ENCODE results near the gene TRPM5.

DNA sequence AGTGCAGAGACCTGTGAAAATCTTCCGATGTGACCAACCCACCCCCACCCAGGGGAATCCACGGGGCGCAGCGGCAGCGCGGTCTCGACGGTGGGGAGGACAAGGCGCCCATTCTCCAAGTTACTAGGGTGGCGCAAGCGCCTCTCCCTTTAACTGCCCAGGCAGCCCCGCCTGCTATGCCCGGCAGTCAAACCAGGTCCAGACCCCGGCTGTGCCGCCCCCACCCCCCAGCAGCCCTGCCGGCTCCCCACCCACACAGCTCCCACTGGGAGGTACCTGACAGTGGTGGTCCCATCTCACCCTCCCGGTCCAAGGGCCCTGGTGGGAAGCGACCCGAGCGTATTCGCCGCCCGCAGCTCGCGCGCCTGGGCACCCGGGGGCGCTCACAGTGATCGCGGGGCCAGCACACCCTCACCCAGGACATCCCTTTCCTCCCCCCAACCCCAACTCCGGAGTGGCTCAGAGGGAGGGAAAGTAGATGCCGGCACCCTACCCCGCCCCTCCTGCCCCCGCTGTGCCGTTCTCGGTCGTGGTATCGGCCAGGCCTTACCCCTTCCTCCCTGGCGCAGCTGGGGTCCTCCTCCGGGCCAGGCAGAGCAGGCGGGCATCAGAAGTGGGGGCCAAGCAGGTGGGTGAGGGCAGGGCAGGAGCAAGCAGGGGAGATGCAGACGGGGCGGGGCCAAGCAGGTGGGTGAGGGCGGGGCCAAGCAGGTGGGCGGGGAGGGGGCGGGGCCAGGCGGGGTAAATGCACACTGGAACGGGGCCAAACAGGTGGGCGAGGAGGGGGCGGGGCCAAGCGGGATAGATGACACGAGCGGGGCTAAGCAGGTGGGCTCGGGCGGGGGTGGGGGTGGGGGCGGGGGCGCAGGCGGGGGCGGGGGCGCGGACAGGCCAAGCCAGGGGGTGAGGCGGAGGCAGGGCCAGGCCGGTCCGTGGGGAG lies at the start of gene TRPM5:
- no peak for TF ChIP-seq ESRRA (CRISPR knock-in tag; IDR thresholded peaks at IDR 0.05; ENCODE audit: borderline replicate concordance)
- TF ChIP-seq, protein P1, sequence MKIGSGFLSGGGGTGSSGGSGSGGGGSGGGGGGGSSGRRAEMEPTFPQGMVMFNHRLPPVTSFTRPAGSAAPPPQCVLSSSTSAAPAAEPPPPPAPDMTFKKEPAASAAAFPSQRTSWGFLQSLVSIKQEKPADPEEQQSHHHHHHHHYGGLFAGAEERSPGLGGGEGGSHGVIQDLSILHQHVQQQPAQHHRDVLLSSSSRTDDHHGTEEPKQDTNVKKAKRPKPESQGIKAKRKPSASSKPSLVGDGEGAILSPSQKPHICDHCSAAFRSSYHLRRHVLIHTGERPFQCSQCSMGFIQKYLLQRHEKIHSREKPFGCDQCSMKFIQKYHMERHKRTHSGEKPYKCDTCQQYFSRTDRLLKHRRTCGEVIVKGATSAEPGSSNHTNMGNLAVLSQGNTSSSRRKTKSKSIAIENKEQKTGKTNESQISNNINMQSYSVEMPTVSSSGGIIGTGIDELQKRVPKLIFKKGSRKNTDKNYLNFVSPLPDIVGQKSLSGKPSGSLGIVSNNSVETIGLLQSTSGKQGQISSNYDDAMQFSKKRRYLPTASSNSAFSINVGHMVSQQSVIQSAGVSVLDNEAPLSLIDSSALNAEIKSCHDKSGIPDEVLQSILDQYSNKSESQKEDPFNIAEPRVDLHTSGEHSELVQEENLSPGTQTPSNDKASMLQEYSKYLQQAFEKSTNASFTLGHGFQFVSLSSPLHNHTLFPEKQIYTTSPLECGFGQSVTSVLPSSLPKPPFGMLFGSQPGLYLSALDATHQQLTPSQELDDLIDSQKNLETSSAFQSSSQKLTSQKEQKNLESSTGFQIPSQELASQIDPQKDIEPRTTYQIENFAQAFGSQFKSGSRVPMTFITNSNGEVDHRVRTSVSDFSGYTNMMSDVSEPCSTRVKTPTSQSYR (CRISPR knock-in tag; IDR thresholded peaks at IDR 0.05): no peak
- TF ChIP-seq, protein P2, sequence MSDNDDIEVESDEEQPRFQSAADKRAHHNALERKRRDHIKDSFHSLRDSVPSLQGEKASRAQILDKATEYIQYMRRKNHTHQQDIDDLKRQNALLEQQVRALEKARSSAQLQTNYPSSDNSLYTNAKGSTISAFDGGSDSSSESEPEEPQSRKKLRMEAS (CRISPR knock-in tag; IDR thresholded peaks at IDR 0.05): no peak
- TF ChIP-seq, protein P3, sequence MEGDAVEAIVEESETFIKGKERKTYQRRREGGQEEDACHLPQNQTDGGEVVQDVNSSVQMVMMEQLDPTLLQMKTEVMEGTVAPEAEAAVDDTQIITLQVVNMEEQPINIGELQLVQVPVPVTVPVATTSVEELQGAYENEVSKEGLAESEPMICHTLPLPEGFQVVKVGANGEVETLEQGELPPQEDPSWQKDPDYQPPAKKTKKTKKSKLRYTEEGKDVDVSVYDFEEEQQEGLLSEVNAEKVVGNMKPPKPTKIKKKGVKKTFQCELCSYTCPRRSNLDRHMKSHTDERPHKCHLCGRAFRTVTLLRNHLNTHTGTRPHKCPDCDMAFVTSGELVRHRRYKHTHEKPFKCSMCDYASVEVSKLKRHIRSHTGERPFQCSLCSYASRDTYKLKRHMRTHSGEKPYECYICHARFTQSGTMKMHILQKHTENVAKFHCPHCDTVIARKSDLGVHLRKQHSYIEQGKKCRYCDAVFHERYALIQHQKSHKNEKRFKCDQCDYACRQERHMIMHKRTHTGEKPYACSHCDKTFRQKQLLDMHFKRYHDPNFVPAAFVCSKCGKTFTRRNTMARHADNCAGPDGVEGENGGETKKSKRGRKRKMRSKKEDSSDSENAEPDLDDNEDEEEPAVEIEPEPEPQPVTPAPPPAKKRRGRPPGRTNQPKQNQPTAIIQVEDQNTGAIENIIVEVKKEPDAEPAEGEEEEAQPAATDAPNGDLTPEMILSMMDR (IDR thresholded peaks at IDR 0.05): no peak
- TF ChIP-seq, protein P4, sequence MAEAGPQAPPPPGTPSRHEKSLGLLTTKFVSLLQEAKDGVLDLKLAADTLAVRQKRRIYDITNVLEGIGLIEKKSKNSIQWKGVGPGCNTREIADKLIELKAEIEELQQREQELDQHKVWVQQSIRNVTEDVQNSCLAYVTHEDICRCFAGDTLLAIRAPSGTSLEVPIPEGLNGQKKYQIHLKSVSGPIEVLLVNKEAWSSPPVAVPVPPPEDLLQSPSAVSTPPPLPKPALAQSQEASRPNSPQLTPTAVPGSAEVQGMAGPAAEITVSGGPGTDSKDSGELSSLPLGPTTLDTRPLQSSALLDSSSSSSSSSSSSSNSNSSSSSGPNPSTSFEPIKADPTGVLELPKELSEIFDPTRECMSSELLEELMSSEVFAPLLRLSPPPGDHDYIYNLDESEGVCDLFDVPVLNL (CRISPR knock-in tag; IDR thresholded peaks at IDR 0.05; ENCODE audit: borderline replicate concordance, low read depth): no peak
- TF ChIP-seq ELF4 (CRISPR knock-in tag; IDR thresholded peaks at IDR 0.05; ENCODE audit: low read depth): no peak
- TF ChIP-seq, protein P5, sequence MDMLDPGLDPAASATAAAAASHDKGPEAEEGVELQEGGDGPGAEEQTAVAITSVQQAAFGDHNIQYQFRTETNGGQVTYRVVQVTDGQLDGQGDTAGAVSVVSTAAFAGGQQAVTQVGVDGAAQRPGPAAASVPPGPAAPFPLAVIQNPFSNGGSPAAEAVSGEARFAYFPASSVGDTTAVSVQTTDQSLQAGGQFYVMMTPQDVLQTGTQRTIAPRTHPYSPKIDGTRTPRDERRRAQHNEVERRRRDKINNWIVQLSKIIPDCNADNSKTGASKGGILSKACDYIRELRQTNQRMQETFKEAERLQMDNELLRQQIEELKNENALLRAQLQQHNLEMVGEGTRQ (CRISPR knock-in tag; IDR thresholded peaks at IDR 0.05): no peak
- TF ChIP-seq, protein P6, sequence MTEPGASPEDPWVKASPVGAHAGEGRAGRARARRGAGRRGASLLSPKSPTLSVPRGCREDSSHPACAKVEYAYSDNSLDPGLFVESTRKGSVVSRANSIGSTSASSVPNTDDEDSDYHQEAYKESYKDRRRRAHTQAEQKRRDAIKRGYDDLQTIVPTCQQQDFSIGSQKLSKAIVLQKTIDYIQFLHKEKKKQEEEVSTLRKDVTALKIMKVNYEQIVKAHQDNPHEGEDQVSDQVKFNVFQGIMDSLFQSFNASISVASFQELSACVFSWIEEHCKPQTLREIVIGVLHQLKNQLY (CRISPR knock-in tag; IDR thresholded peaks at IDR 0.05): no peak
- TF ChIP-seq, protein P7, sequence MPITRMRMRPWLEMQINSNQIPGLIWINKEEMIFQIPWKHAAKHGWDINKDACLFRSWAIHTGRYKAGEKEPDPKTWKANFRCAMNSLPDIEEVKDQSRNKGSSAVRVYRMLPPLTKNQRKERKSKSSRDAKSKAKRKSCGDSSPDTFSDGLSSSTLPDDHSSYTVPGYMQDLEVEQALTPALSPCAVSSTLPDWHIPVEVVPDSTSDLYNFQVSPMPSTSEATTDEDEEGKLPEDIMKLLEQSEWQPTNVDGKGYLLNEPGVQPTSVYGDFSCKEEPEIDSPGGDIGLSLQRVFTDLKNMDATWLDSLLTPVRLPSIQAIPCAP (CRISPR knock-in tag; IDR thresholded peaks at IDR 0.05): no peak
- TF ChIP-seq, protein P8, sequence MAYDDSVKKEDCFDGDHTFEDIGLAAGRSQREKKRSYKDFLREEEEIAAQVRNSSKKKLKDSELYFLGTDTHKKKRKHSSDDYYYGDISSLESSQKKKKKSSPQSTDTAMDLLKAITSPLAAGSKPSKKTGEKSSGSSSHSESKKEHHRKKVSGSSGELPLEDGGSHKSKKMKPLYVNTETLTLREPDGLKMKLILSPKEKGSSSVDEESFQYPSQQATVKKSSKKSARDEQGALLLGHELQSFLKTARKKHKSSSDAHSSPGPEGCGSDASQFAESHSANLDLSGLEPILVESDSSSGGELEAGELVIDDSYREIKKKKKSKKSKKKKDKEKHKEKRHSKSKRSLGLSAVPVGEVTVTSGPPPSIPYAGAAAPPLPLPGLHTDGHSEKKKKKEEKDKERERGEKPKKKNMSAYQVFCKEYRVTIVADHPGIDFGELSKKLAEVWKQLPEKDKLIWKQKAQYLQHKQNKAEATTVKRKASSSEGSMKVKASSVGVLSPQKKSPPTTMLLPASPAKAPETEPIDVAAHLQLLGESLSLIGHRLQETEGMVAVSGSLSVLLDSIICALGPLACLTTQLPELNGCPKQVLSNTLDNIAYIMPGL (CRISPR knock-in tag; IDR thresholded peaks at IDR 0.05): no peak
- TF ChIP-seq ZNF396 (CRISPR knock-in tag; IDR thresholded peaks at IDR 0.05; ENCODE audit: borderline replicate concordance): no peak
- no peak for TF ChIP-seq IRF2 (CRISPR knock-in tag; IDR thresholded peaks at IDR 0.05; ENCODE audit: borderline replicate concordance, low read depth)
- TF ChIP-seq TEAD4 (CRISPR knock-in tag; IDR thresholded peaks at IDR 0.05): no peak

All from WTC11 (cell line).